Endothelial cell of umbilical vein (primary cell): ENCODE data around the gene ALK. TPM values are rescaled to one million over a fixed set of nuclear protein-coding genes. Genes with fewer than 3 reads are reported as not detected.

Experiments
- BruUV-seq: library from RNA; stranded (reverse); fragments of 400-500 nt; replicated peaks from 2 replicates; lab custom pipeline; 2021; lab: Mats Ljungman, UMichigan
- CTCF ChIA-PET: fragments of 300-600, 350-600 bp; sonication (Branson Sonifier 250); formaldehyde crosslinking; loops from one replicate; lab custom pipeline; 2021; ENCODE audit warnings: antibody characterized with exemption, inconsistent platforms; lab: Charles Lee
- POLR2A ChIA-PET: fragments of 300-600, 350-600 bp; sonication (Branson Sonifier 250); formaldehyde crosslinking; loops from one replicate; lab custom pipeline; 2021; ENCODE audit warnings: antibody characterized with exemption, inconsistent platforms; lab: Charles Lee
- DNase-seq: peaks from one replicate; pipeline ENCODE4 v3.0.0-alpha.2; 2011; ENCODE audit warnings: low read depth, low spot score
- FAIRE-seq: peaks from 2 replicates; lab custom pipeline; 2011; peaks lifted over from hg19 to GRCh38; lab: Jason Lieb, UNC
- H2AFZ ChIP-seq: 2 replicates; pipeline ENCODE4 v1.6.0; 2012; ENCODE audit warnings: low read depth, low read length, control low read depth, inconsistent platforms
- H3K27ac ChIP-seq: 2 replicates; pipeline ENCODE4 v1.5.1; 2011; ENCODE audit warnings: low read depth, mild to moderate bottlenecking, control low read depth, low read length, moderate library complexity; ENCODE audit not compliant: insufficient read depth
- H3K27me3 ChIP-seq, 2 experiments: 2 replicates each; pipeline versions ENCODE4 v1.6.0 to v1.6.1; 2011; ENCODE audit warnings: low read length in 2 of 2, mixed read lengths in 1 of 2; ENCODE audit not compliant: control insufficient read depth in 2 of 2, insufficient read depth in 2 of 2
- H3K36me3 ChIP-seq, 2 experiments: 2 replicates in 1 of 2; 3 replicates in 1 of 2; pipeline ENCODE4 v1.5.1; 2011; ENCODE audit warnings: low read length in 2 of 2, mild to moderate bottlenecking in 1 of 2, moderate library complexity in 1 of 2; ENCODE audit not compliant: control insufficient read depth in 2 of 2, insufficient read depth in 2 of 2; ENCODE audit errors: extremely low read depth in 1 of 2
- H3K4me1 ChIP-seq: 3 replicates; pipeline ENCODE4 v1.5.1; 2011; ENCODE audit warnings: mild to moderate bottlenecking, low read length; ENCODE audit not compliant: control insufficient read depth, insufficient read depth; ENCODE audit errors: extremely low read depth
- H3K4me2 ChIP-seq: 2 replicates; pipeline ENCODE4 v1.6.1; 2011; ENCODE audit warnings: low read length, control low read depth, mixed read lengths; ENCODE audit not compliant: insufficient read depth
- H3K4me3 ChIP-seq, 3 experiments: fragments of 200-600 bp in 1 of 3; sonication (generic), shearing (Covaris generic) in 1 of 3; replicated peaks in 1 of 3; 2 replicates each; pipeline ENCODE4 v1.5.1; 2011 to 2016; ENCODE audit warnings: control low read depth in 3 of 3, low read length in 3 of 3, mild to moderate bottlenecking in 2 of 3, inconsistent platforms in 1 of 3, low read depth in 1 of 3, moderate library complexity in 1 of 3; ENCODE audit not compliant: insufficient read depth in 1 of 3
- H3K79me2 ChIP-seq: 2 replicates; pipeline ENCODE4 v1.6.0; 2012; ENCODE audit warnings: low read length, inconsistent platforms; ENCODE audit not compliant: control insufficient read depth, insufficient read depth
- H3K9ac ChIP-seq: replicated peaks from 2 replicates; pipeline ENCODE3; 2011; ENCODE audit warnings: low read length, control low read depth; ENCODE audit not compliant: insufficient read depth; ENCODE audit errors: extremely low read depth
- H3K9me1 ChIP-seq: replicated peaks from 3 replicates; pipeline ENCODE4 v1.6.0; 2011; ENCODE audit warnings: mild to moderate bottlenecking, low read length; ENCODE audit not compliant: control insufficient read depth, insufficient read depth; ENCODE audit errors: extremely low read depth
- H3K9me3 ChIP-seq: replicated peaks from 2 replicates; pipeline ENCODE4 v1.5.1; 2012; ENCODE audit warnings: low read length, inconsistent platforms; ENCODE audit not compliant: control insufficient read depth, insufficient read depth
- H4K20me1 ChIP-seq: replicated peaks from 2 replicates; pipeline ENCODE3; 2011; ENCODE audit warnings: mild to moderate bottlenecking, low read length; ENCODE audit not compliant: control insufficient read depth, insufficient read depth; ENCODE audit errors: extremely low read depth
- EZH2 ChIP-seq: IDR thresholded peaks from 2 replicates; pipeline ENCODE4 v1.6.1; 2012; ENCODE audit warnings: borderline replicate concordance, low read depth, mild to moderate bottlenecking, moderate library complexity, low read length, inconsistent platforms; ENCODE audit not compliant: severe bottlenecking
- FOS ChIP-seq: IDR thresholded peaks from 2 replicates; pipeline ENCODE4 v1.6.1; 2011; ENCODE audit warnings: mild to moderate bottlenecking, low read length, moderate library complexity, borderline replicate concordance; ENCODE audit not compliant: insufficient read depth
- GATA2 ChIP-seq: IDR thresholded peaks from 2 replicates; pipeline ENCODE4 v1.7.0; 2011; ENCODE audit warnings: low read depth, mild to moderate bottlenecking, moderate library complexity, mixed read lengths, low read length; ENCODE audit not compliant: insufficient read length, insufficient read depth
- JUN ChIP-seq: IDR thresholded peaks from 2 replicates; pipeline ENCODE4 v1.6.1; 2011; ENCODE audit warnings: borderline replicate concordance, low read depth; ENCODE audit not compliant: insufficient read length, insufficient read depth
- MYC ChIP-seq: IDR thresholded peaks from one replicate; pipeline ENCODE4 v1.6.1; 2011; ENCODE audit warnings: mild to moderate bottlenecking, low read depth, low read length
- POLR2A ChIP-seq: IDR thresholded peaks from 2 replicates; pipeline ENCODE4 v1.6.1; 2012; ENCODE audit warnings: low read depth, mild to moderate bottlenecking, control low read depth, low read length
- POLR2AphosphoS5 ChIP-seq: IDR thresholded peaks from 2 replicates; pipeline ENCODE4 v1.6.1; 2012; ENCODE audit warnings: low read depth, mild to moderate bottlenecking, control low read depth, low read length, moderate library complexity; ENCODE audit not compliant: insufficient read depth
- dilution Hi-C: fragments of 300-500 bp; cut with MboI; formaldehyde crosslinking; loops from one replicate; pipeline ENCODE4 v1.15.0; 2019; ENCODE audit warnings: low sequenced_read_pairs; ENCODE audit not compliant: extremely low pct_ligation_motif_present
- intact Hi-C: fragments of 100-400 bp; cut with micrococcal nuclease; formaldehyde crosslinking; loops from one replicate; pipeline ENCODE4 v1.10.0; 2022
- polyA plus RNA-seq, 4 experiments: library from polyadenylated mRNA; depleted of rRNA in 3 of 4; stranded (reverse) in 3 of 4; unstranded in 1 of 4; fragments of >200 nt; gene quantifications; 2 replicates each; pipeline versions ENCODE4 v1.2.1 to v1.2.3, GENCODE V29; 2011 to 2012; ENCODE audit warnings: missing spikeins in 1 of 4
- total RNA-seq: library from RNA; stranded (reverse); gene quantifications from 2 replicates; pipeline ENCODE4 v1.2.3, GENCODE V29; 2021
- TF ChIP-seq, protein P1 (sequence below), 2 donors: IDR thresholded peaks; 1 replicate in 1 of 2; 2 replicates in 1 of 2; pipeline ENCODE4 v1.5.1; 2011; ENCODE audit warnings: low read length in 2 of 2, mild to moderate bottlenecking in 2 of 2, moderate library complexity in 2 of 2, control low read depth in 1 of 2, inconsistent platforms in 1 of 2, low read depth in 1 of 2; ENCODE audit not compliant: insufficient read depth in 1 of 2; ENCODE audit errors: extremely low read depth in 1 of 2
- TF ChIP-seq, protein P2 (sequence below): IDR thresholded peaks from 2 replicates; pipeline ENCODE4 v1.6.1; 2011; ENCODE audit not compliant: insufficient read depth, insufficient read length

ALK gene
- total and polyA plus RNA-seq, 2 donors (not counting 3 experiments of a cell fraction or from before 2014, with no cell fraction given), result not detected

DNA sequence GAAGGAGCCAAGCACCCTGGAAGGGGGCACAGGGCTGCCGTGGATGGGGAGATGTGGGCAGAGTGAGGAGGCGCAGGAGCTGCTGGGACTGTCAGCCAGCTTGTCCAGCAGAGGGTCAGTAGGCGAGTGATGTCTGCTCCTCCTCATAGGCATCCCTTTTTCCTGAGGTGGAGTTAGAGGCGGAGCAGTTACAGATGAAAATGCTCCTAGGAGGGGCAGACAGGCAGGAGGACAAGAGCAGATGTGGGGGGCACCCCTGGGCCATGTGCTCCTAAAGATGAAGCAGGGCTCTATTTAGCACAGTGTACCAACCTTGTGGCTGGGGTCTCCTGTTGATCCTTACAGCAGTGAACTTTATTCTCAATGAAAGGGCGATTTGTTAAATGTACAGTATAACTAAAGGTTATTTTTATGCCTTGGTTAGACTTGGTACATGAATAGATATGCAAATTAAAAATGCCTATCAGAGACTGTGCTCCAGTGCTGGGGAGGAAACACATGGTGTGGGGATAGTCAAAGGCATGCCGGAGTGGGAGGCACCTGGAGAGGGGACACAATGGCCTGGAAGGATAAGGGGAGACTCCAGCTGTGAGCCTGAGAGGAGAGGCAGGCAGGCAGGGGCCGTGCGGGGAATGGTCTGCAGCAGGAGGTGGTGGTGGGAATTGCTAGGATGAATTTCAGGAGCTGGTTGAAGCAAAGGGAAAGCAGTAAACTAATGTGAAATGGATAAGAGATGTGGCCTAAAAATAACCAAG lies 630.9 kb downstream of the ALK start:
- DNase-seq (no peak), FAIRE-seq (no peak)
- ChIA-PET CTCF (interaction anchor here (1.7 kb wide), 1 partner anchor 18 kb away, joined by 6 read pairs; no protein-coding TSS in a partner anchor), POLR2A (no interaction called here)
- H3K4me3 ChIP-seq, result no peak overlapping the region
- H3K9me3 ChIP-seq, result no peaks in the 10 kb centered on the region
- no peaks in the 10 kb centered on the region for H3K27me3 ChIP-seq
- H3K9ac ChIP-seq, result no peak overlapping the region
- no peak overlapping the region for H3K4me2 ChIP-seq
- H3K27ac ChIP-seq, result no peak overlapping the region
- H2AFZ ChIP-seq, result no peak overlapping the region
- no TSS peak for BruUV-seq
- no peaks in the 10 kb centered on the region for H3K4me1 ChIP-seq
- intact Hi-C loops (no loop called here), dilution Hi-C loops (no loop called here)
- H3K9me1 ChIP-seq, result no peaks in the 10 kb centered on the region
- no peaks in the 10 kb centered on the region for H3K79me2 ChIP-seq
- no peaks in the 10 kb centered on the region for H3K36me3 ChIP-seq
- no peak for TF ChIP-seq EZH2
- TF ChIP-seq JUN, result no peak
- TF ChIP-seq MYC, result no peak
- TF ChIP-seq POLR2AphosphoS5, result no peak
- TF ChIP-seq GATA2, result no peak
- TF ChIP-seq, protein P1, sequence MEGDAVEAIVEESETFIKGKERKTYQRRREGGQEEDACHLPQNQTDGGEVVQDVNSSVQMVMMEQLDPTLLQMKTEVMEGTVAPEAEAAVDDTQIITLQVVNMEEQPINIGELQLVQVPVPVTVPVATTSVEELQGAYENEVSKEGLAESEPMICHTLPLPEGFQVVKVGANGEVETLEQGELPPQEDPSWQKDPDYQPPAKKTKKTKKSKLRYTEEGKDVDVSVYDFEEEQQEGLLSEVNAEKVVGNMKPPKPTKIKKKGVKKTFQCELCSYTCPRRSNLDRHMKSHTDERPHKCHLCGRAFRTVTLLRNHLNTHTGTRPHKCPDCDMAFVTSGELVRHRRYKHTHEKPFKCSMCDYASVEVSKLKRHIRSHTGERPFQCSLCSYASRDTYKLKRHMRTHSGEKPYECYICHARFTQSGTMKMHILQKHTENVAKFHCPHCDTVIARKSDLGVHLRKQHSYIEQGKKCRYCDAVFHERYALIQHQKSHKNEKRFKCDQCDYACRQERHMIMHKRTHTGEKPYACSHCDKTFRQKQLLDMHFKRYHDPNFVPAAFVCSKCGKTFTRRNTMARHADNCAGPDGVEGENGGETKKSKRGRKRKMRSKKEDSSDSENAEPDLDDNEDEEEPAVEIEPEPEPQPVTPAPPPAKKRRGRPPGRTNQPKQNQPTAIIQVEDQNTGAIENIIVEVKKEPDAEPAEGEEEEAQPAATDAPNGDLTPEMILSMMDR (IDR thresholded peaks at IDR 0.05; ENCODE audit: extremely low read depth in 1 of 2, insufficient read depth in 1 of 2, low read depth in 1 of 2, low read length in 2 of 2), result no peak
- no peak for TF ChIP-seq FOS
- no peak for TF ChIP-seq POLR2A
- TF ChIP-seq, protein P2, sequence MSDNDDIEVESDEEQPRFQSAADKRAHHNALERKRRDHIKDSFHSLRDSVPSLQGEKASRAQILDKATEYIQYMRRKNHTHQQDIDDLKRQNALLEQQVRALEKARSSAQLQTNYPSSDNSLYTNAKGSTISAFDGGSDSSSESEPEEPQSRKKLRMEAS, result no peak
- no peaks in the 10 kb centered on the region for H4K20me1 ChIP-seq
